Esophagus (tissue), 2 donors: ENCODE data around the gene ZMYND11. TPM values are rescaled to one million over a fixed set of nuclear protein-coding genes. Genes with fewer than 3 reads are reported as not detected.
"Not testable (repeated sequence)": the region's sequence is repeated elsewhere in the genome, so short reads cannot be mapped to it uniquely, and the experiment has no call there.

Source experiments
- H3K27ac ChIP-seq, 2 donors: one replicate each; pipeline ENCODE4 v1.5.1; 2013; ENCODE audit warnings: low read depth in 2 of 2, mild to moderate bottlenecking in 2 of 2, inconsistent platforms in 1 of 2, low read length in 1 of 2, moderate library complexity in 1 of 2
- H3K27me3 ChIP-seq, 2 donors: one replicate each; pipeline ENCODE4 v1.6.1; 2013; ENCODE audit warnings: low read length in 2 of 2, control low read depth in 1 of 2, mild to moderate bottlenecking in 1 of 2; ENCODE audit not compliant: insufficient read depth in 2 of 2, control insufficient read depth in 1 of 2
- H3K36me3 ChIP-seq, 2 donors: one replicate each; pipeline ENCODE4 v1.6.1; 2013; ENCODE audit warnings: low read length in 1 of 2; ENCODE audit not compliant: control insufficient read depth in 2 of 2, insufficient read depth in 2 of 2
- H3K4me1 ChIP-seq, 2 donors: one replicate each; pipeline ENCODE4 v1.6.1; 2013; ENCODE audit warnings: low read length in 1 of 2; ENCODE audit not compliant: control insufficient read depth in 2 of 2, insufficient read depth in 2 of 2
- H3K4me3 ChIP-seq, 2 donors: one replicate each; pipeline ENCODE4 v1.5.1; 2013; ENCODE audit warnings: low read length in 2 of 2, mild to moderate bottlenecking in 2 of 2, low read depth in 1 of 2, moderate library complexity in 1 of 2
- H3K9me3 ChIP-seq, 2 donors: one replicate each; pipeline ENCODE4 v1.6.1; 2013; ENCODE audit warnings: mild to moderate bottlenecking in 2 of 2, low read depth in 1 of 2, low read length in 1 of 2, moderate library complexity in 1 of 2; ENCODE audit not compliant: control insufficient read depth in 2 of 2, insufficient read depth in 1 of 2
- whole genome bisulfite sequencing, 2 donors: extraction: QIAGEN DNeasy Blood & Tissue Kit; methylation state at CpG; one replicate each; pipeline ENCODE4 v1.1.7; 2013; 5-methylcytosine and 5-hydroxymethylcytosine counted together
- polyA plus RNA-seq, 2 donors: library from polyadenylated mRNA; stranded (reverse); fragments of 200-250 nt; gene quantifications; one replicate each; pipeline ENCODE4 v1.2.3, GENCODE V29; 2013
- donor health status: healthy with polysubstance abuse.
- donor health status: Bipolar disorder and iron deficiency.

ZMYND11 gene
- polyA plus RNA-seq, 2 donors: 14.2 to 20.7 TPM

GRCh38 chr10:184911-185310, 49.7 kb downstream of the ZMYND11 start:
- no peak overlapping the region for H3K4me3 ChIP-seq
- 93 to 96% methylated on average over 5 of the region's 5 CpGs for WGBS, 2 donors
- H3K27me3 ChIP-seq: no peaks in the 10 kb centered on the region
- no peak overlapping the region for H3K27ac ChIP-seq
- peaks cover 0 to 2% of the 10 kb centered on the region in 2 donors for H3K9me3 ChIP-seq
- H3K36me3 ChIP-seq: no peaks in the 10 kb centered on the region
- no peaks in the 10 kb centered on the region for H3K4me1 ChIP-seq

GRCh38 chr10:185571-185970, 50.3 kb downstream of the ZMYND11 start:
- 94 to 96% methylated on average over 7 of the region's 7 CpGs for WGBS, 2 donors
- H3K36me3 ChIP-seq, H3K27me3 ChIP-seq, H3K27ac ChIP-seq, H3K4me3 ChIP-seq, H3K4me1 ChIP-seq, H3K9me3 ChIP-seq: not testable (repeated sequence)

- Histone ChIP-seq H3K36me3 (no peaks in the 10 kb centered on the region), H3K27ac (no peak overlapping the region), H3K4me1 (no peaks in the 10 kb centered on the region), H3K27me3 (no peaks in the 10 kb centered on the region), H3K9me3 (peaks cover 0 to 2% of the 10 kb centered on the region in 2 donors), H3K4me3 (no peak overlapping the region)
- WGBS, 2 donors: 98 to 99% methylated on average over 4 of the region's 4 CpGs
Measured at GRCh38 chr10:186911-187310, 51.7 kb downstream of the ZMYND11 start.

- no peaks in the 10 kb centered on the region for H3K27me3 ChIP-seq
- no peaks in the 10 kb centered on the region for H3K36me3 ChIP-seq
- no peak overlapping the region for H3K4me3 ChIP-seq
- peaks cover 0 to 2% of the 10 kb centered on the region in 2 donors for H3K9me3 ChIP-seq
- no peak overlapping the region for H3K27ac ChIP-seq
- H3K4me1 ChIP-seq: no peaks in the 10 kb centered on the region
- 48 to 68% methylated on average over 2 of the region's 2 CpGs for WGBS, 2 donors
Measured at GRCh38 chr10:188546-188945, 53.3 kb downstream of the ZMYND11 start.

GRCh38 chr10:190216-190615, 55.0 kb downstream of the ZMYND11 start:
- Histone ChIP-seq H3K4me1 (no peaks in the 10 kb centered on the region), H3K9me3 (no peaks in the 10 kb centered on the region), H3K27ac (no peak overlapping the region), H3K27me3 (no peaks in the 10 kb centered on the region), H3K4me3 (no peak overlapping the region), H3K36me3 (peaks cover 0 to 2% of the 10 kb centered on the region in 2 donors)
- WGBS, 2 donors: 93 to 94% methylated on average over 8 of the region's 8 CpGs

- WGBS, 2 donors: 76 to 81% methylated on average over 9 of the region's 9 CpGs
- peaks cover 0 to 2% of the 10 kb centered on the region in 2 donors for H3K36me3 ChIP-seq
- no peak overlapping the region for H3K27ac ChIP-seq
- H3K9me3 ChIP-seq: no peaks in the 10 kb centered on the region
- no peak overlapping the region for H3K4me3 ChIP-seq
- H3K27me3 ChIP-seq: no peaks in the 10 kb centered on the region
- H3K4me1 ChIP-seq: peaks cover 0 to 2% of the 10 kb centered on the region in 2 donors
Measured at GRCh38 chr10:191703-192518, 56.7 kb downstream of the ZMYND11 start.

- 95 to 96% methylated on average over 5 of the region's 5 CpGs for WGBS, 2 donors
- H3K27ac ChIP-seq: no peak overlapping the region
Measured at GRCh38 chr10:194281-194680, 59.0 kb downstream of the ZMYND11 start.

GRCh38 chr10:200405-200804, 65.2 kb downstream of the ZMYND11 start:
- 59 to 74% methylated on average over 1 of the region's 1 CpG for WGBS, 2 donors
- no peaks in the 10 kb centered on the region for H3K9me3 ChIP-seq
- no peaks in the 10 kb centered on the region for H3K36me3 ChIP-seq
- H3K27me3 ChIP-seq: no peaks in the 10 kb centered on the region
- peaks cover 0 to 3% of the 10 kb centered on the region in 2 donors for H3K4me1 ChIP-seq
- no peak overlapping the region for H3K4me3 ChIP-seq
- H3K27ac ChIP-seq: no peak overlapping the region

More at GRCh38 chr10:194281-194680, 59.0 kb downstream of the ZMYND11 start:
- no peaks in the 10 kb centered on the region for H3K9me3 ChIP-seq
- no peaks in the 10 kb centered on the region for H3K27me3 ChIP-seq
- peaks cover 0 to 3% of the 10 kb centered on the region in 2 donors for H3K4me1 ChIP-seq
- peaks cover 0 to 2% of the 10 kb centered on the region in 2 donors for H3K36me3 ChIP-seq
- no peak overlapping the region for H3K4me3 ChIP-seq

GRCh38 chr10:201328-201771, 66.1 kb downstream of the ZMYND11 start:
- Histone ChIP-seq H3K4me1 (peaks cover 0 to 3% of the 10 kb centered on the region in 2 donors), H3K4me3 (no peak overlapping the region), H3K27me3 (no peaks in the 10 kb centered on the region), H3K9me3 (no peaks in the 10 kb centered on the region), H3K27ac (no peak overlapping the region), H3K36me3 (no peaks in the 10 kb centered on the region)
- WGBS, 2 donors: 83 to 84% methylated on average over 6 of the region's 6 CpGs

GRCh38 chr10:208616-209015, 73.4 kb downstream of the ZMYND11 start:
- WGBS, 2 donors: 85 to 90% methylated on average over 4 of the region's 4 CpGs
- H3K36me3 ChIP-seq: peaks cover 0 to 2% of the 10 kb centered on the region in 2 donors
- no peaks in the 10 kb centered on the region for H3K27me3 ChIP-seq
- H3K4me1 ChIP-seq: no peaks in the 10 kb centered on the region
- no peak overlapping the region for H3K27ac ChIP-seq
- H3K4me3 ChIP-seq: no peak overlapping the region
- H3K9me3 ChIP-seq: no peaks in the 10 kb centered on the region
